H1 (cell line): ENCODE results near the gene NPC1L1. TPM values are rescaled to one million over a fixed set of nuclear protein-coding genes. Genes with fewer than 3 reads are reported as not detected.

ENCODE experiments used
- CTCF ChIA-PET: fragments of 300-600 bp; sonication (Branson Sonifier 250); formaldehyde crosslinking; loops from one replicate; lab custom pipeline; 2021; ENCODE audit not compliant: partially characterized antibody; lab: Charles Lee
- POLR2A ChIA-PET: fragments of 300-600 bp; sonication (Branson Sonifier 250); formaldehyde crosslinking; loops from one replicate; lab custom pipeline; 2021; ENCODE audit warnings: inconsistent platforms; ENCODE audit not compliant: partially characterized antibody; lab: Charles Lee
- DNase-seq, 2 experiments: peaks; one replicate each; pipeline versions ENCODE4 v3.0.0 to v3.0.0-alpha.2; 2010 to 2022; ENCODE audit warnings: low spot score in 2 of 2, low read depth in 1 of 2, mixed read lengths in 1 of 2
- FAIRE-seq: peaks from 2 replicates; lab custom pipeline; 2011; peaks lifted over from hg19 to GRCh38; lab: Jason Lieb, UNC
- H2AFZ ChIP-seq: 2 replicates; pipeline ENCODE4 v1.8.1; 2012; ENCODE audit warnings: low read length, inconsistent platforms
- H2AK5ac ChIP-seq: 2 replicates; pipeline ENCODE4 v1.6.1; 2013; ENCODE audit warnings: low read depth, low read length
- H2BK120ac ChIP-seq: replicated peaks from 2 replicates; pipeline ENCODE3; 2013; ENCODE audit warnings: low read depth, low read length, inconsistent platforms
- H2BK12ac ChIP-seq: 2 replicates; pipeline ENCODE4 v1.6.1; 2013; ENCODE audit warnings: low read depth, low read length
- H2BK15ac ChIP-seq: 2 replicates; pipeline ENCODE4 v1.6.1; 2013; ENCODE audit warnings: low read length
- H2BK20ac ChIP-seq: 2 replicates; pipeline ENCODE4 v1.6.1; 2013; ENCODE audit warnings: low read length
- H2BK5ac ChIP-seq: 2 replicates; pipeline ENCODE4 v1.6.1; 2013; ENCODE audit warnings: low read depth, low read length
- H3K14ac ChIP-seq: 2 replicates; pipeline ENCODE4 v1.6.1; 2013; ENCODE audit warnings: inconsistent platforms; ENCODE audit not compliant: insufficient read length
- H3K18ac ChIP-seq: 2 replicates; pipeline ENCODE4 v1.6.1; 2013; ENCODE audit warnings: low read length; ENCODE audit errors: extremely low read depth
- H3K23ac ChIP-seq: 2 replicates; pipeline ENCODE4 v1.6.1; 2013; ENCODE audit warnings: inconsistent platforms; ENCODE audit not compliant: insufficient read length
- H3K23me2 ChIP-seq: 2 replicates; pipeline ENCODE4 v1.6.1; 2013; ENCODE audit warnings: low read depth, low read length
- H3K27ac ChIP-seq: 2 replicates; pipeline ENCODE4 v1.6.1; 2011; ENCODE audit warnings: low read depth, low read length, inconsistent platforms
- H3K27me3 ChIP-seq, 4 experiments: replicated peaks in 1 of 4; 1 replicate in 1 of 4; 2 replicates in 3 of 4; pipeline versions ENCODE4 v1.6.1 to v1.8.1; 2011 to 2013; ENCODE audit warnings: low read length in 3 of 4, mild to moderate bottlenecking in 3 of 4, inconsistent platforms in 2 of 4, mixed read lengths in 2 of 4, moderate library complexity in 1 of 4; ENCODE audit not compliant: control insufficient read depth in 3 of 4, insufficient read depth in 3 of 4; ENCODE audit errors: extremely low read depth in 1 of 4
- H3K36me3 ChIP-seq, 4 experiments: 2 replicates each; pipeline versions ENCODE4 v1.6.1 to v1.8.1; 2011 to 2013; ENCODE audit warnings: mild to moderate bottlenecking in 4 of 4, low read length in 3 of 4, moderate library complexity in 2 of 4, control low read depth in 1 of 4, inconsistent platforms in 1 of 4; ENCODE audit not compliant: insufficient read depth in 4 of 4, control insufficient read depth in 2 of 4
- H3K4ac ChIP-seq: replicated peaks from 2 replicates; pipeline ENCODE3; 2013; ENCODE audit warnings: low read length, low read depth, mixed read lengths, inconsistent platforms; ENCODE audit not compliant: insufficient read length
- H3K4me1 ChIP-seq, 4 experiments: replicated peaks in 1 of 4; 1 replicate in 1 of 4; 2 replicates in 3 of 4; pipeline versions ENCODE4 v1.6.1 to v1.8.1; 2011 to 2013; ENCODE audit warnings: low read length in 3 of 4, inconsistent platforms in 2 of 4, mixed read lengths in 1 of 4; ENCODE audit not compliant: insufficient read depth in 4 of 4, control insufficient read depth in 3 of 4
- H3K4me2 ChIP-seq, 2 experiments: 2 replicates each; pipeline versions ENCODE4 v1.6.1 to v1.8.1; 2011 to 2013; ENCODE audit warnings: low read depth in 2 of 2, low read length in 2 of 2, control low read depth in 1 of 2, inconsistent platforms in 1 of 2, mild to moderate bottlenecking in 1 of 2; ENCODE audit not compliant: insufficient read depth in 1 of 2
- H3K4me3 ChIP-seq, 4 experiments: fragments of 200-600, 300-600 bp in 1 of 4; sonication (generic), shearing (Covaris generic), sonication (Bioruptor Twin) in 1 of 4; 2 replicates each; pipeline versions ENCODE4 v1.5.1 to v1.8.1; 2011 to 2016; ENCODE audit warnings: low read length in 4 of 4, low read depth in 3 of 4, control low read depth in 2 of 4, inconsistent platforms in 2 of 4, mild to moderate bottlenecking in 2 of 4, mixed read lengths in 1 of 4, moderate library complexity in 1 of 4; ENCODE audit not compliant: insufficient read depth in 2 of 4; ENCODE audit errors: extremely low read depth in 1 of 4
- H3K56ac ChIP-seq: replicated peaks from 2 replicates; pipeline ENCODE3; 2013; ENCODE audit warnings: low read depth, mild to moderate bottlenecking, mixed read lengths, low read length, inconsistent platforms; ENCODE audit not compliant: insufficient read length
- H3K79me1 ChIP-seq: 2 replicates; pipeline ENCODE4 v1.6.1; 2013; ENCODE audit warnings: low read depth, low read length, control low read depth
- H3K79me2 ChIP-seq, 2 experiments: 2 replicates each; pipeline versions ENCODE4 v1.6.1 to v1.8.1; 2012 to 2013; ENCODE audit warnings: low read length in 2 of 2, mild to moderate bottlenecking in 2 of 2, inconsistent platforms in 1 of 2; ENCODE audit not compliant: insufficient read depth in 2 of 2, control insufficient read depth in 1 of 2
- H3K9ac ChIP-seq, 4 experiments: replicated peaks in 1 of 4; 1 replicate in 1 of 4; 2 replicates in 3 of 4; pipeline versions ENCODE4 v1.6.1 to v1.8.1; 2011 to 2013; ENCODE audit warnings: low read depth in 3 of 4, low read length in 3 of 4, control low read depth in 2 of 4, mild to moderate bottlenecking in 2 of 4, moderate library complexity in 2 of 4, inconsistent platforms in 1 of 4; ENCODE audit errors: extremely low read depth in 1 of 4
- H3K9me3 ChIP-seq, 2 experiments: 2 replicates each; pipeline versions ENCODE4 v1.6.1 to v1.8.1; 2012 to 2013; ENCODE audit warnings: mild to moderate bottlenecking in 2 of 2, moderate library complexity in 2 of 2, control low read depth in 1 of 2, inconsistent platforms in 1 of 2, low read depth in 1 of 2, low read length in 1 of 2, mixed read lengths in 1 of 2; ENCODE audit not compliant: insufficient read depth in 2 of 2
- H4K20me1 ChIP-seq, 2 experiments: replicated peaks in 1 of 2; 2 replicates each; pipeline versions ENCODE3 to v1.8.1; 2011 to 2013; ENCODE audit warnings: inconsistent platforms in 2 of 2, low read length in 2 of 2, mild to moderate bottlenecking in 1 of 2; ENCODE audit not compliant: insufficient read depth in 2 of 2, control insufficient read depth in 1 of 2
- H4K5ac ChIP-seq: 2 replicates; pipeline ENCODE4 v1.6.1; 2013; ENCODE audit warnings: low read length, low read depth, mixed read lengths, inconsistent platforms; ENCODE audit not compliant: insufficient read length
- H4K8ac ChIP-seq: 2 replicates; pipeline ENCODE4 v1.8.0; 2013; ENCODE audit warnings: mild to moderate bottlenecking, moderate library complexity, low read length, inconsistent platforms; ENCODE audit not compliant: insufficient read depth; ENCODE audit errors: extremely low read depth
- H4K91ac ChIP-seq: replicated peaks from 2 replicates; pipeline ENCODE3; 2013; ENCODE audit warnings: low read length, mixed read lengths, inconsistent platforms; ENCODE audit not compliant: insufficient read length
- ASH2L ChIP-seq: fragments of 200-600, 300-600 bp; sonication (generic); IDR thresholded peaks from one replicate; pipeline ENCODE4 v1.7.1; 2017; ENCODE audit warnings: low read length
- ATF3 ChIP-seq: IDR thresholded peaks from 2 replicates; pipeline ENCODE4 v1.6.1; 2011; ENCODE audit warnings: low read depth, mild to moderate bottlenecking, low read length; ENCODE audit not compliant: insufficient read depth
- EP300 ChIP-seq, 2 experiments: IDR thresholded peaks; 1 replicate in 1 of 2; 2 replicates in 1 of 2; pipeline ENCODE4 v1.6.1; 2011 to 2012; ENCODE audit warnings: low read depth in 2 of 2, low read length in 2 of 2, mild to moderate bottlenecking in 2 of 2, borderline replicate concordance in 1 of 2, inconsistent platforms in 1 of 2, moderate library complexity in 1 of 2
- HDAC6 ChIP-seq: IDR thresholded peaks from one replicate; pipeline ENCODE4 v1.7.1; 2012; ENCODE audit warnings: low read depth, mild to moderate bottlenecking, inconsistent platforms, low read length, moderate library complexity
- JUN ChIP-seq: IDR thresholded peaks from 2 replicates; pipeline ENCODE4 v1.6.1; 2011; ENCODE audit warnings: low read depth, mild to moderate bottlenecking, improper control_type of control experiment, low read length
- JUND ChIP-seq: IDR thresholded peaks from 2 replicates; pipeline ENCODE4 v1.6.1; 2011; ENCODE audit warnings: mild to moderate bottlenecking, improper control_type of control experiment, low read length
- MAX ChIP-seq: IDR thresholded peaks from 2 replicates; pipeline ENCODE4 v1.6.1; 2012; ENCODE audit warnings: inconsistent platforms
- SAP30 ChIP-seq: fragments of 300-600 bp; sonication (generic); IDR thresholded peaks from 2 replicates; pipeline ENCODE4 v1.7.1; 2012; ENCODE audit warnings: low read length, moderate library complexity, mild to moderate bottlenecking, inconsistent platforms; ENCODE audit not compliant: insufficient read depth, insufficient replicate concordance
- SRF ChIP-seq: IDR thresholded peaks from 2 replicates; pipeline ENCODE4 v1.6.1; 2011; ENCODE audit warnings: mild to moderate bottlenecking, low read depth, low read length, moderate library complexity
- WGBS, 2 experiments: shearing (Covaris generic) in 1 of 2; methylation state at CpG; one replicate each; pipeline versions ENCODE4 v1.1.6 to v1.1.7; 2013 to 2015; ENCODE audit warnings: low lambda C conversion rate in 2 of 2, mixed read lengths in 2 of 2, inconsistent platforms in 1 of 2, low coverage in 1 of 2, missing lambda C conversion rate in 1 of 2; ENCODE audit not compliant: insufficient replicate concordance in 2 of 2, insufficient coverage in 1 of 2, insufficient read length in 1 of 2; ENCODE audit errors: extremely low coverage in 1 of 2, missing lambda C conversion rate in 1 of 2; 5-methylcytosine and 5-hydroxymethylcytosine counted together
- polyA plus RNA-seq, 7 experiments: library from polyadenylated mRNA; depleted of rRNA in 3 of 7; stranded (reverse) in 5 of 7; unstranded in 2 of 7; fragments of >200 nt in 5 of 7; fragments of 200-250 nt in 2 of 7; gene quantifications; 1 replicate in 5 of 7; 2 replicates in 1 of 7; 4 replicates in 1 of 7; pipeline versions ENCODE4 v1.2.1 to v1.2.3, GENCODE V29; 2011 to 2013; ENCODE audit warnings: missing spikeins in 2 of 7, mixed read lengths in 2 of 7
- total RNA-seq: library from RNA; stranded (reverse); fragmentation: NEBNext Ultra II Directional; extraction: Animal tissue kit (Norgen Biotek cat#: 25700); gene quantifications from 2 replicates; pipeline ENCODE4 v1.2.1, GENCODE V29; 2021

Gene NPC1L1
- total and polyA plus RNA-seq, 2 of the 8 experiments (the other 6 are each of a cell fraction or from before 2014, with no cell fraction given), result 0.06 to 0.21 TPM

GRCh38 chr7:44573464-44574286 lies 32.5 kb upstream of the NPC1L1 start, which contains the start of gene DDX56:
Gene DDX56, minus strand, starts transcription at chr7:44573908. Its CDS starts 13 bp downstream, at chr7:44573895.
- no peak within 1 kb of the TSS for H2BK20ac ChIP-seq
- H3K23ac ChIP-seq, result no peak within 1 kb of the TSS
- H3K18ac ChIP-seq, result peak within 1 kb of the TSS; percentile 92
- H2BK120ac ChIP-seq, result no peak within 1 kb of the TSS
- ChIA-PET CTCF (interaction anchor here (1.1 to 2.2 kb wide), 4 partner anchors 9 to 225 kb away, joined by 3 to 10 read pairs (median 4); no protein-coding TSS in a partner anchor), POLR2A (interaction anchor here (0.6 to 8.6 kb wide), 21 partner anchors 8 to 409 kb away, joined by 3 to 89 read pairs (median 4); partner anchors contain the start of genes H2AZ2, NUDCD3, OGDH and TMED4)
- peak within 1 kb of the TSS; percentile 81 for H4K5ac ChIP-seq
- peak within 1 kb of the TSS; percentile 89 to 92 for H3K4me2 ChIP-seq
- 1% methylated on average over 74 of the region's 74 CpGs; no CpG with 5 or more reads in 1 of the 2 experiments for WGBS, 2 experiments
- FAIRE-seq (no peak), DNase-seq (peak; percentile 75 to 89)
- no peak within 1 kb of the TSS; the same call in 1 of the 2 replicates for H2BK12ac ChIP-seq
- peak within 1 kb of the TSS; percentile 79 for H4K91ac ChIP-seq
- no peak within 1 kb of the TSS for H3K14ac ChIP-seq
- H3K27ac ChIP-seq, result peak within 1 kb of the TSS; percentile 72
- H4K8ac ChIP-seq, result peak within 1 kb of the TSS; percentile 97
- H2AK5ac ChIP-seq, result peak within 1 kb of the TSS; percentile 90; the same call in 1 of the 2 replicates
- peak within 1 kb of the TSS; percentile 78 to 87 (median 82) for H3K9ac ChIP-seq
- no peaks in the 10 kb centered on the region for H3K9me3 ChIP-seq
- H2BK15ac ChIP-seq, result no peak within 1 kb of the TSS
- H3K36me3 ChIP-seq, result peaks cover 38 to 51% (median 42%) of the 10 kb centered on the region in 4 experiments
- H2BK5ac ChIP-seq, result peak within 1 kb of the TSS; percentile 78
- peaks cover 12% of the 10 kb centered on the region; the same call in 1 of the 2 replicates for H3K23me2 ChIP-seq
- H4K20me1 ChIP-seq, result peaks cover 0 to 9% of the 10 kb centered on the region in 2 experiments
- peaks cover 0 to 15% of the 10 kb centered on the region in 2 experiments; a peak in 3 of 4 replicates for H3K79me2 ChIP-seq
- peak within 1 kb of the TSS; percentile 92 for H3K56ac ChIP-seq
- peak within 1 kb of the TSS; percentile 63 to 95 (median 88) for H3K4me3 ChIP-seq
- peak within 1 kb of the TSS; percentile 91 for H3K4ac ChIP-seq
- H3K79me1 ChIP-seq, result peaks cover 4% of the 10 kb centered on the region
- no peak within 1 kb of the TSS for H2AFZ ChIP-seq
- peaks cover 4 to 9% (median 5%) of the 10 kb centered on the region in 4 experiments; a peak in 5 of 7 replicates for H3K4me1 ChIP-seq
- no peaks in the 10 kb centered on the region for H3K27me3 ChIP-seq
- TF ChIP-seq JUN, result no peak
- TF ChIP-seq ATF3, result no peak
- no peak for TF ChIP-seq EP300 (IDR thresholded peaks at IDR 0.05; ENCODE audit: borderline replicate concordance in 1 of 2, low read depth in 2 of 2, low read length in 2 of 2)
- TF ChIP-seq SAP30, result peak; percentile 34
- peak; percentile 99 for TF ChIP-seq MAX
- TF ChIP-seq ASH2L, result peak; percentile 75
- TF ChIP-seq HDAC6, result no peak
- no peak for TF ChIP-seq SRF
- no peak for TF ChIP-seq JUND
